HuH-7.5 (cell line): ENCODE results near the gene R3HCC1L.
"Not testable (repeated sequence)": the region's sequence is repeated elsewhere in the genome, so short reads cannot be mapped to it uniquely, and the experiment has no call there.

ENCODE experiments used
- DNase-seq: peaks from one replicate; pipeline ENCODE4 v3.0.0; 2011; ENCODE audit warnings: low spot score

R3HCC1L gene

GRCh38 chr10:98131619-98132018 is 2.8 kb upstream of the R3HCC1L start:
- no peak for DNase-seq

GRCh38 chr10:98133075-98133752 is 1.2 kb upstream of the R3HCC1L start:
- DNase-seq, result not testable (repeated sequence)

GRCh38 chr10:98134117-98134430 is 383 bp upstream of the R3HCC1L start:
- no peak for DNase-seq

GRCh38 chr10:98135222-98135899 is 904 bp downstream of the R3HCC1L start:
- DNase-seq, result no peak

GRCh38 chr10:98136775-98137174 is 2.3 kb downstream of the R3HCC1L start:
- not testable (repeated sequence) for DNase-seq

- DNase-seq, result no peak
Observed at GRCh38 chr10:98138031-98138430, 3.6 kb downstream of the R3HCC1L start.

- DNase-seq, result no peak
Observed at GRCh38 chr10:98139431-98139830, 5.0 kb downstream of the R3HCC1L start.

GRCh38 chr10:98141484-98142073 is 7.1 kb downstream of the R3HCC1L start:
- DNase-seq, result no peak

- no peak for DNase-seq
Observed at GRCh38 chr10:98144985-98145384, 10.5 kb downstream of the R3HCC1L start.

GRCh38 chr10:98149858-98150257 is 15.4 kb downstream of the R3HCC1L start:
- DNase-seq, result no peak

GRCh38 chr10:98150544-98150943 is 16.1 kb downstream of the R3HCC1L start:
- no peak for DNase-seq

GRCh38 chr10:98152778-98153177 is 18.3 kb downstream of the R3HCC1L start:
- not testable (repeated sequence) for DNase-seq

- DNase-seq, result not testable (repeated sequence)
Observed at GRCh38 chr10:98153213-98153958, 18.9 kb downstream of the R3HCC1L start.

GRCh38 chr10:98154076-98154475 is 19.6 kb downstream of the R3HCC1L start:
- DNase-seq, result no peak

GRCh38 chr10:98158576-98158975 is 24.1 kb downstream of the R3HCC1L start:
- DNase-seq, result no peak

- no peak for DNase-seq
Observed at GRCh38 chr10:98163941-98164340, 29.5 kb downstream of the R3HCC1L start.

- DNase-seq, result no peak
Observed at GRCh38 chr10:98167191-98167590, 32.7 kb downstream of the R3HCC1L start.

- no peak for DNase-seq
Observed at GRCh38 chr10:98168147-98168546, 33.7 kb downstream of the R3HCC1L start.

GRCh38 chr10:98168766-98169165 is 34.3 kb downstream of the R3HCC1L start:
- DNase-seq, result no peak

GRCh38 chr10:98169379-98169778 is 34.9 kb downstream of the R3HCC1L start:
- DNase-seq, result no peak

GRCh38 chr10:98170249-98171117 is 36.0 kb downstream of the R3HCC1L start:
- DNase-seq, result peak; percentile 27

- DNase-seq, result no peak
Observed at GRCh38 chr10:98172073-98172472, 37.6 kb downstream of the R3HCC1L start.
